PFSK-1 (cell line): ENCODE data around the gene PALMD.

Experiments
- FOXP2 ChIP-seq: optimal IDR thresholded peaks from 2 replicates; pipeline ENCODE3; 2011; ENCODE audit warnings: borderline replicate concordance, control low read depth, inconsistent platforms; ENCODE audit not compliant: insufficient read depth; ENCODE audit errors: extremely low read length, extremely low read depth
- POLR2AphosphoS5 ChIP-seq: IDR thresholded peaks from 2 replicates; pipeline ENCODE4 v1.6.1; 2012; ENCODE audit warnings: low read depth, mild to moderate bottlenecking, control low read depth, low read length, moderate library complexity
- SIN3A ChIP-seq: IDR thresholded peaks from 2 replicates; pipeline ENCODE4 v1.6.1; 2012; ENCODE audit warnings: mild to moderate bottlenecking, low read length, moderate library complexity, borderline replicate concordance; ENCODE audit not compliant: insufficient read depth
- TF ChIP-seq, protein P1 (sequence below), 2 experiments: IDR thresholded peaks; 2 replicates each; pipeline versions ENCODE4 v1.6.1 to v1.8.0; 2011 to 2012; ENCODE audit warnings: low read depth in 2 of 2, low read length in 2 of 2, control low read depth in 1 of 2, inconsistent platforms in 1 of 2, mild to moderate bottlenecking in 1 of 2, moderate library complexity in 1 of 2; ENCODE audit not compliant: insufficient read depth in 1 of 2

DNA sequence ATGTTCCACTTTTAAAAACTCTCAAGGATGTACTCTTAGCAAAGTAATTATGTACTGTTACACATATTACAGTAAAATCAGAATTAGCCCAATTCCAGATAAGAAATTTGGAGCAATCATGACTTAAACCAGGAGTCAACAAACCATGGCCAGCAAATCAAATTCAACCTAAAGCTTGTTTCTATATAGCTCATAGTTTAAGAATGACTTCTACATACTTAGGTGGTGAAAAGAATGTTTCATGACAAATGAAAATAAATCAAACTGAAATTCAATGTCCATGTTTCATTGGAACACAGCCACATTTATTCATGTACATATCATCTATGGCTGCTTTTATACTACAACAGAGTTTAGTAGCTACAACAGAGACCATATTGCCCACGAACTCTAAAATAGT is 85.5 kb downstream of the PALMD start:
- TF ChIP-seq POLR2AphosphoS5 (no peak), SIN3A (no peak), FOXP2 (no peak)
- TF ChIP-seq, protein P1, sequence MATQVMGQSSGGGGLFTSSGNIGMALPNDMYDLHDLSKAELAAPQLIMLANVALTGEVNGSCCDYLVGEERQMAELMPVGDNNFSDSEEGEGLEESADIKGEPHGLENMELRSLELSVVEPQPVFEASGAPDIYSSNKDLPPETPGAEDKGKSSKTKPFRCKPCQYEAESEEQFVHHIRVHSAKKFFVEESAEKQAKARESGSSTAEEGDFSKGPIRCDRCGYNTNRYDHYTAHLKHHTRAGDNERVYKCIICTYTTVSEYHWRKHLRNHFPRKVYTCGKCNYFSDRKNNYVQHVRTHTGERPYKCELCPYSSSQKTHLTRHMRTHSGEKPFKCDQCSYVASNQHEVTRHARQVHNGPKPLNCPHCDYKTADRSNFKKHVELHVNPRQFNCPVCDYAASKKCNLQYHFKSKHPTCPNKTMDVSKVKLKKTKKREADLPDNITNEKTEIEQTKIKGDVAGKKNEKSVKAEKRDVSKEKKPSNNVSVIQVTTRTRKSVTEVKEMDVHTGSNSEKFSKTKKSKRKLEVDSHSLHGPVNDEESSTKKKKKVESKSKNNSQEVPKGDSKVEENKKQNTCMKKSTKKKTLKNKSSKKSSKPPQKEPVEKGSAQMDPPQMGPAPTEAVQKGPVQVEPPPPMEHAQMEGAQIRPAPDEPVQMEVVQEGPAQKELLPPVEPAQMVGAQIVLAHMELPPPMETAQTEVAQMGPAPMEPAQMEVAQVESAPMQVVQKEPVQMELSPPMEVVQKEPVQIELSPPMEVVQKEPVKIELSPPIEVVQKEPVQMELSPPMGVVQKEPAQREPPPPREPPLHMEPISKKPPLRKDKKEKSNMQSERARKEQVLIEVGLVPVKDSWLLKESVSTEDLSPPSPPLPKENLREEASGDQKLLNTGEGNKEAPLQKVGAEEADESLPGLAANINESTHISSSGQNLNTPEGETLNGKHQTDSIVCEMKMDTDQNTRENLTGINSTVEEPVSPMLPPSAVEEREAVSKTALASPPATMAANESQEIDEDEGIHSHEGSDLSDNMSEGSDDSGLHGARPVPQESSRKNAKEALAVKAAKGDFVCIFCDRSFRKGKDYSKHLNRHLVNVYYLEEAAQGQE (IDR thresholded peaks at IDR 0.05; ENCODE audit: insufficient read depth in 1 of 2, low read depth in 2 of 2, low read length in 2 of 2) = no peak
